Stomach (tissue), 9 donors: ENCODE measurements around the gene CDKN1B. TPM values are rescaled to one million over a fixed set of nuclear protein-coding genes. Genes with fewer than 3 reads are reported as not detected.

ENCODE experiments used
- DNase-seq, 2 donors: peaks; one replicate each; pipeline versions ENCODE4 v3.0.0 to v3.0.0-alpha.2; 2013 to 2019
- H3K27ac ChIP-seq, 5 donors: fragments of 200-600 bp in 4 of 5; sonication (generic) in 4 of 5; one replicate each; pipeline ENCODE4 v1.5.1; 2013 to 2019; ENCODE audit warnings: mild to moderate bottlenecking in 1 of 5, moderate library complexity in 1 of 5
- H3K27me3 ChIP-seq, 3 donors: fragments of 200-600 bp; sonication (generic); one replicate each; pipeline ENCODE4 v1.5.1; 2017 to 2019; ENCODE audit warnings: mixed run types in 1 of 3
- H3K36me3 ChIP-seq, 4 donors: fragments of 200-600 bp; sonication (generic); 1 replicate in 3 of 4; 2 replicates in 1 of 4; pipeline ENCODE4 v1.5.1; 2016 to 2019
- H3K4me1 ChIP-seq, 4 donors: fragments of 200-600 bp; sonication (generic); one replicate each; pipeline ENCODE4 v1.5.1; 2016 to 2019
- H3K4me3 ChIP-seq, 4 donors: fragments of 200-600 bp; sonication (generic) in 3 of 4; one replicate each; pipeline ENCODE4 v1.5.1; 2016 to 2019; ENCODE audit warnings: mild to moderate bottlenecking in 1 of 4
- H3K9me3 ChIP-seq, 4 donors: fragments of 200-600 bp; sonication (generic); one replicate each; pipeline ENCODE4 v1.5.1; 2016 to 2019
- CTCF ChIP-seq, 7 experiments: fragments of 450-650 bp in 4 of 7; fragments of 200-600 bp in 3 of 7; sonication (generic) in 3 of 7; IDR thresholded peaks; one replicate each; pipeline ENCODE4 v1.5.1; 2016 to 2019; ENCODE audit warnings: antibody characterized with exemption in 7 of 7, control low read depth in 2 of 7, mild to moderate bottlenecking in 1 of 7
- EP300 ChIP-seq: sonication (generic); formaldehyde crosslinking; IDR thresholded peaks from one replicate; pipeline ENCODE4 v1.6.1; 2017; ENCODE audit warnings: antibody characterized with exemption
- POLR2A ChIP-seq, 4 donors: fragments of 450-650 bp; IDR thresholded peaks; one replicate each; pipeline ENCODE4 v1.6.1; 2016; ENCODE audit warnings: antibody characterized with exemption in 4 of 4, control low read depth in 2 of 4, mild to moderate bottlenecking in 1 of 4, moderate library complexity in 1 of 4
- POLR2AphosphoS5 ChIP-seq, 3 donors: sonication (generic); formaldehyde crosslinking; IDR thresholded peaks; one replicate each; pipeline ENCODE4 v1.6.1; 2016; ENCODE audit warnings: antibody characterized with exemption in 3 of 3
- WGBS, 5 donors: extraction: QIAGEN DNeasy Blood & Tissue Kit in 3 of 5; methylation state at CpG; one replicate each; pipeline versions ENCODE4 v1.1.5 to v1.1.7; 2013 to 2018; 5-methylcytosine and 5-hydroxymethylcytosine counted together
- intact Hi-C: fragments of 100-400 bp; cut with DNase I; formaldehyde crosslinking; loops from one replicate; pipeline ENCODE4 v1.15.1; 2023; ENCODE audit warnings: low total_unique reads
- polyA plus RNA-seq, 3 donors: library from polyadenylated mRNA; stranded (reverse); fragments of 200-250 nt; gene quantifications; one replicate each; pipeline ENCODE4 v1.2.3, GENCODE V29; 2013
- small RNA-seq, 4 donors: library from RNA; depleted of rRNA; stranded (forward); fragments of <200 nt; gene quantifications; one replicate each; pipeline ENCODE3, GENCODE V24; 2016
- total RNA-seq, 5 donors: library from RNA; depleted of rRNA; stranded (reverse); fragments of >200 nt; gene quantifications; one replicate each; pipeline versions ENCODE4 v1.1.0 to v1.2.3, GENCODE V29; 2014 to 2016
- donor health status: healthy with polysubstance abuse.
- donor health status: Bipolar disorder and iron deficiency.
- donor health status: healthy.

The CDKN1B gene
- total and polyA plus RNA-seq, 8 donors, result 17.7 to 60.8 (median 32.8) TPM

GRCh38 chr12:12759234-12759915 is 42.2 kb downstream of the CDKN1B start:
- no peak overlapping the region for H3K4me3 ChIP-seq
- DNase-seq, result no peak
- TF ChIP-seq POLR2AphosphoS5 (IDR thresholded peaks at IDR 0.05), result no peak
- TF ChIP-seq POLR2A (IDR thresholded peaks at IDR 0.05), result no peak
- TF ChIP-seq EP300, result no peak
- no peak for TF ChIP-seq CTCF (IDR thresholded peaks at IDR 0.05)
- H3K9me3 ChIP-seq, result no peaks in the 10 kb centered on the region
- intact Hi-C loops, result no loop called here
- H3K4me1 ChIP-seq, result peaks cover 0 to 11% (median 0%) of the 10 kb centered on the region in 4 donors
- H3K27ac ChIP-seq, result no peak overlapping the region
- no peaks in the 10 kb centered on the region for H3K27me3 ChIP-seq
- H3K36me3 ChIP-seq, result no peaks in the 10 kb centered on the region
- WGBS, 5 donors, result 92 to 96% (median 95%) methylated on average over 7 of the region's 7 CpGs

DNA sequence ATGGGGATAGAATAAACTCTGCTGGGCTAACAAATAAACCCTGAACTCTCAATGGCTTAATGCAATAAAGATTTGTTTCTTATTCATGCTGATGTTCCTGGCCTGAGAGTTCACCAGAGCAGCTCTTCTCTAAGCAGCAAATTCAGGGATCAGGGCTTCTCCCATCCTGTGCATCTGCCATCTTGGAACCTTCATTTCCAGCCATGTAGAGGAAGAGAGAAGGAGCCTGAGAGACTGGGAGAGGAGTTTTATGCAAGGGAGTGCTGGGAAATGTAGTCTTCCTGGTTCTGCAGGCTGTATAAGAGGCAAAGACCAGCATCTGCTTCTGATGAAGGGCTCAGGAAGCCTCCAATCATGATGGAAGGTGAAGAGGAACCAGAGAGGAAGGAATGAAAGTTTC is 47.7 kb downstream of the CDKN1B start:
- H3K27ac ChIP-seq, result no peak overlapping the region
- no peak overlapping the region for H3K4me3 ChIP-seq
- H3K27me3 ChIP-seq, result no peaks in the 10 kb centered on the region
- H3K4me1 ChIP-seq, result no peaks in the 10 kb centered on the region
- intact Hi-C loops, result no loop called here
- no peaks in the 10 kb centered on the region for H3K36me3 ChIP-seq
- no peak for DNase-seq
- no peak for TF ChIP-seq EP300
- no peak for TF ChIP-seq POLR2A (IDR thresholded peaks at IDR 0.05)
- TF ChIP-seq CTCF (IDR thresholded peaks at IDR 0.05), result no peak
- no peak for TF ChIP-seq POLR2AphosphoS5 (IDR thresholded peaks at IDR 0.05)
- H3K9me3 ChIP-seq, result peaks cover 0 to 2% (median 0%) of the 10 kb centered on the region in 4 donors

- no peak for TF ChIP-seq CTCF (IDR thresholded peaks at IDR 0.05)
- no peak for TF ChIP-seq POLR2A (IDR thresholded peaks at IDR 0.05)
- no peak for TF ChIP-seq EP300
- no peak for TF ChIP-seq POLR2AphosphoS5 (IDR thresholded peaks at IDR 0.05)
- 91 to 98% (median 97%) methylated on average over 6 of the region's 6 CpGs for WGBS, 5 donors
Measured at GRCh38 chr12:12770262-12770661, 53.1 kb downstream of the CDKN1B start.

More at GRCh38 chr12:12770262-12770661, 53.1 kb downstream of the CDKN1B start:
- H3K4me1 ChIP-seq, result no peaks in the 10 kb centered on the region
- H3K9me3 ChIP-seq, result peaks cover 0 to 7% (median 0%) of the 10 kb centered on the region in 4 donors
- no peaks in the 10 kb centered on the region for H3K36me3 ChIP-seq
- no peaks in the 10 kb centered on the region for H3K27me3 ChIP-seq
- no peak overlapping the region for H3K4me3 ChIP-seq
- no peak overlapping the region for H3K27ac ChIP-seq
- no peak for DNase-seq
- intact Hi-C loops, result no loop called here

Small RNA genes within 50 kb of the gene (small RNA-seq; reads per million reads assigned to genes)
- gene MIR613, result 0 reads per million in 4 donors

Other genes with a start within 250 kb of the CDKN1B start
- 10 to 100 TPM; 11.3 to 34.8 (median 32.0) TPM for gene DUSP16, start 154.5 kb upstream of the CDKN1B start, total RNA-seq
- gene DUSP16, start 154.5 kb upstream of the CDKN1B start, polyA plus RNA-seq, result 10 to 100 TPM in 2 of 3 donors, 1 to 10 TPM in 1; 4.9 to 16.0 (median 13.4) TPM
- 10 to 100 TPM in 4 of 5 donors, 1 to 10 TPM in 1; 8.2 to 42.0 (median 34.1) TPM for gene CREBL2, start 105.5 kb upstream of the CDKN1B start, total RNA-seq
- 10 to 100 TPM; 12.1 to 33.8 (median 29.8) TPM for gene CREBL2, start 105.5 kb upstream of the CDKN1B start, polyA plus RNA-seq
- gene GPR19, start 21.2 kb upstream of the CDKN1B start, total RNA-seq, result under 1 TPM in 1 of 5 donors, not detected in 4; 0.73 TPM
- gene GPR19, start 21.2 kb upstream of the CDKN1B start, polyA plus RNA-seq, result under 1 TPM; 0.19 to 0.61 (median 0.23) TPM
- 100 to 1,000 TPM in 1 of 5 donors, 10 to 100 TPM in 2, 1 to 10 TPM in 1, under 1 TPM in 1; 0.29 to 119 (median 21.0) TPM for gene APOLD1, start 68.3 kb downstream of the CDKN1B start, total RNA-seq
- 1 to 10 TPM; 1.9 to 5.4 (median 4.4) TPM for gene APOLD1, start 68.3 kb downstream of the CDKN1B start, polyA plus RNA-seq
- 100 to 1,000 TPM in 1 of 5 donors, 10 to 100 TPM in 3, 1 to 10 TPM in 1; 9.6 to 108 (median 21.4) TPM for gene DDX47, start 96.0 kb downstream of the CDKN1B start, total RNA-seq
- gene DDX47, start 96.0 kb downstream of the CDKN1B start, polyA plus RNA-seq, result 10 to 100 TPM; 31.0 to 37.9 (median 32.6) TPM
- gene GPRC5A, start 174.2 kb downstream of the CDKN1B start, total RNA-seq, result 100 to 1,000 TPM in 1 of 5 donors, 10 to 100 TPM in 2, 1 to 10 TPM in 1, under 1 TPM in 1; 0.58 to 112 (median 39.5) TPM
- 10 to 100 TPM in 1 of 3 donors, 1 to 10 TPM in 2; 4.0 to 89.1 (median 8.4) TPM for gene GPRC5A, start 174.2 kb downstream of the CDKN1B start, polyA plus RNA-seq
- not detected for gene GPRC5D, start 234.8 kb downstream of the CDKN1B start, total RNA-seq
- under 1 TPM in 1 of 3 donors, not detected in 2; 0.18 TPM for gene GPRC5D, start 234.8 kb downstream of the CDKN1B start, polyA plus RNA-seq